HL-60 (cell line): ENCODE data around the gene SMARCAD1.

Source experiments
- CTCF ChIP-seq: IDR thresholded peaks from one replicate; pipeline ENCODE4 v1.5.1; 2011; ENCODE audit warnings: low read length, control low read depth, inconsistent platforms; ENCODE audit not compliant: insufficient read depth
- POLR2AphosphoS5 ChIP-seq: IDR thresholded peaks from 2 replicates; pipeline ENCODE4 v1.6.1; 2012; ENCODE audit warnings: low read depth
- SPI1 ChIP-seq: IDR thresholded peaks from 2 replicates; pipeline ENCODE4 v1.6.1; 2012; ENCODE audit warnings: low read depth, mild to moderate bottlenecking, borderline replicate concordance
- TF ChIP-seq, protein P1 (sequence below): IDR thresholded peaks from 2 replicates; pipeline ENCODE4 v1.6.1; 2012; ENCODE audit warnings: low read depth; ENCODE audit not compliant: insufficient replicate concordance

DNA sequence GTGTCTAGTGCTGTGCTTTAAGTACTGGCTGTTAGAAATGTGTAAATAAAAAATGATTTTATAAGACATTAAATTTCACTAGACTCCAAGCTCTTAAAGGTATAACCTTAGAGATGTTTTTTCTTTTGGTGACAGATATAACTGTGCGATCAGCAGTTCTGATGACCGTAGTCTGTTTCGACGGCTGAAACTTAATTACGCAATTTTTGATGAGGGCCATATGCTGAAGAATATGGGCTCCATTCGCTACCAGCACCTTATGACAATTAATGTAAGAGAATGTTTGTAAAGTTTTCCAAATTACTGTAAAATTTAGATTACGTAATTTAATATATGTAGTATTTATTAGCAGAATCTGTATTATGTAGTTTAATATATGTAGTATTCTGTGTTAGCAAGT, 68.5 kb downstream of the SMARCAD1 start:
- no peak for TF ChIP-seq POLR2AphosphoS5
- no peak for TF ChIP-seq CTCF
- TF ChIP-seq, protein P1, sequence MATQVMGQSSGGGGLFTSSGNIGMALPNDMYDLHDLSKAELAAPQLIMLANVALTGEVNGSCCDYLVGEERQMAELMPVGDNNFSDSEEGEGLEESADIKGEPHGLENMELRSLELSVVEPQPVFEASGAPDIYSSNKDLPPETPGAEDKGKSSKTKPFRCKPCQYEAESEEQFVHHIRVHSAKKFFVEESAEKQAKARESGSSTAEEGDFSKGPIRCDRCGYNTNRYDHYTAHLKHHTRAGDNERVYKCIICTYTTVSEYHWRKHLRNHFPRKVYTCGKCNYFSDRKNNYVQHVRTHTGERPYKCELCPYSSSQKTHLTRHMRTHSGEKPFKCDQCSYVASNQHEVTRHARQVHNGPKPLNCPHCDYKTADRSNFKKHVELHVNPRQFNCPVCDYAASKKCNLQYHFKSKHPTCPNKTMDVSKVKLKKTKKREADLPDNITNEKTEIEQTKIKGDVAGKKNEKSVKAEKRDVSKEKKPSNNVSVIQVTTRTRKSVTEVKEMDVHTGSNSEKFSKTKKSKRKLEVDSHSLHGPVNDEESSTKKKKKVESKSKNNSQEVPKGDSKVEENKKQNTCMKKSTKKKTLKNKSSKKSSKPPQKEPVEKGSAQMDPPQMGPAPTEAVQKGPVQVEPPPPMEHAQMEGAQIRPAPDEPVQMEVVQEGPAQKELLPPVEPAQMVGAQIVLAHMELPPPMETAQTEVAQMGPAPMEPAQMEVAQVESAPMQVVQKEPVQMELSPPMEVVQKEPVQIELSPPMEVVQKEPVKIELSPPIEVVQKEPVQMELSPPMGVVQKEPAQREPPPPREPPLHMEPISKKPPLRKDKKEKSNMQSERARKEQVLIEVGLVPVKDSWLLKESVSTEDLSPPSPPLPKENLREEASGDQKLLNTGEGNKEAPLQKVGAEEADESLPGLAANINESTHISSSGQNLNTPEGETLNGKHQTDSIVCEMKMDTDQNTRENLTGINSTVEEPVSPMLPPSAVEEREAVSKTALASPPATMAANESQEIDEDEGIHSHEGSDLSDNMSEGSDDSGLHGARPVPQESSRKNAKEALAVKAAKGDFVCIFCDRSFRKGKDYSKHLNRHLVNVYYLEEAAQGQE, result no peak
- TF ChIP-seq SPI1, result no peak
